SK-N-SH treated with all-trans-retinoic acid at 6 μM for 48 hours (cell line): ENCODE measurements around the gene GRIK4.

Source experiments
- ATAC-seq: fragments of 200-7000 bp; cut with Tn5 transposase; 3 replicates; pipeline ENCODE4 v1.9.1; 2020; ENCODE audit warnings: mild to moderate bottlenecking, moderate library complexity
- ARNTL ChIP-seq: fragments of 450-650 bp; formaldehyde crosslinking; IDR thresholded peaks from 2 replicates; pipeline ENCODE4 v1.5.0; 2020; ENCODE audit warnings: low read depth, mild to moderate bottlenecking, moderate library complexity, borderline replicate concordance
- BACH2 ChIP-seq: fragments of 250-450 bp; sonication (Bioruptor Pico); IDR thresholded peaks from 2 replicates; pipeline ENCODE4 v1.9.0; 2021; ENCODE audit warnings: mild to moderate bottlenecking, borderline replicate concordance
- CSDC2 ChIP-seq: fragments of 250-450 bp; sonication (Bioruptor Pico); IDR thresholded peaks from 2 replicates; pipeline ENCODE4 v1.5.0; 2020; ENCODE audit warnings: mild to moderate bottlenecking, moderate library complexity
- CSRNP3 ChIP-seq: fragments of 250-450 bp; sonication (Bioruptor Pico); IDR thresholded peaks from 2 replicates; pipeline ENCODE4 v1.5.1; 2021; ENCODE audit warnings: mild to moderate bottlenecking, moderate library complexity
- ESRRG ChIP-seq: fragments of 250-450 bp; sonication (Bioruptor Pico); IDR thresholded peaks from 2 replicates; pipeline ENCODE4 v1.6.1; 2021; ENCODE audit warnings: mild to moderate bottlenecking
- GLIS3 ChIP-seq: fragments of 250-450 bp; sonication (Bioruptor Pico); IDR thresholded peaks from 2 replicates; pipeline ENCODE4 v1.5.0; 2020; ENCODE audit warnings: mild to moderate bottlenecking, moderate library complexity
- PATZ1 ChIP-seq: fragments of 250-450 bp; sonication (Bioruptor Pico); IDR thresholded peaks from 2 replicates; pipeline ENCODE4 v1.8.0; 2020; ENCODE audit warnings: mild to moderate bottlenecking, moderate library complexity, borderline replicate concordance
- POU6F1 ChIP-seq: fragments of 250-450 bp; sonication (Bioruptor Pico); IDR thresholded peaks from 2 replicates; pipeline ENCODE4 v1.8.0; 2021; ENCODE audit warnings: low read depth, mild to moderate bottlenecking, moderate library complexity, borderline replicate concordance
- PPARA ChIP-seq: fragments of 250-450 bp; sonication (Bioruptor Pico); IDR thresholded peaks from 2 replicates; pipeline ENCODE4 v1.5.0; 2020; ENCODE audit warnings: mild to moderate bottlenecking, borderline replicate concordance
- RARB ChIP-seq: fragments of 250-450 bp; sonication (Bioruptor Pico); IDR thresholded peaks from 2 replicates; pipeline ENCODE4 v1.8.0; 2021; ENCODE audit warnings: mild to moderate bottlenecking, moderate library complexity
- TOX ChIP-seq: fragments of 250-450 bp; sonication (Bioruptor Pico); IDR thresholded peaks from 2 replicates; pipeline ENCODE4 v1.8.0; 2021; ENCODE audit warnings: mild to moderate bottlenecking, moderate library complexity, borderline replicate concordance
- ZC3H10 ChIP-seq: fragments of 250-450 bp; sonication (Bioruptor Pico); IDR thresholded peaks from 2 replicates; pipeline ENCODE4 v1.5.1; 2021; ENCODE audit warnings: mild to moderate bottlenecking, moderate library complexity
- ZFP3 ChIP-seq: fragments of 250-450 bp; sonication (Bioruptor Pico); IDR thresholded peaks from 2 replicates; pipeline ENCODE4 v1.5.0; 2020; ENCODE audit warnings: mild to moderate bottlenecking, moderate library complexity
- ZFP30 ChIP-seq: fragments of 450-650 bp; formaldehyde crosslinking; IDR thresholded peaks from 2 replicates; pipeline ENCODE4 v1.5.0; 2022; ENCODE audit warnings: mild to moderate bottlenecking, moderate library complexity
- ZNF565 ChIP-seq: fragments of 450-650 bp; formaldehyde crosslinking; conservative IDR thresholded peaks from 2 replicates; pipeline ENCODE4 v1.5.0; 2020; ENCODE audit warnings: low read depth, mild to moderate bottlenecking, moderate library complexity
- ZNF70 ChIP-seq: fragments of 450-650 bp; formaldehyde crosslinking; IDR thresholded peaks from 2 replicates; pipeline ENCODE4 v1.5.0; 2020; ENCODE audit warnings: mild to moderate bottlenecking, moderate library complexity
- ZNF8 ChIP-seq: fragments of 450-650 bp; formaldehyde crosslinking; IDR thresholded peaks from 2 replicates; pipeline ENCODE4 v1.5.0; 2020; ENCODE audit warnings: mild to moderate bottlenecking, moderate library complexity

The GRIK4 gene

GRCh38 chr11:120932305-120932915 is 420.9 kb downstream of the GRIK4 start:
- TF ChIP-seq ZFP3 (CRISPR knock-in tag) (no peak), ZC3H10 (CRISPR knock-in tag) (no peak), ZNF70 (CRISPR knock-in tag) (no peak), CSRNP3 (CRISPR knock-in tag) (no peak)
- ATAC-seq, result no peak; the same call in 2 of the 3 replicates

GRCh38 chr11:120936356-120936755 is 424.8 kb downstream of the GRIK4 start:
- no peak for ATAC-seq
- TF ChIP-seq POU6F1 (CRISPR knock-in tag), result no peak
- no peak for TF ChIP-seq CSRNP3 (CRISPR knock-in tag)
- TF ChIP-seq ZC3H10 (CRISPR knock-in tag), result no peak
- TF ChIP-seq ZFP3 (CRISPR knock-in tag), result no peak
- TF ChIP-seq ZNF565, result no peak
- no peak for TF ChIP-seq PATZ1 (CRISPR knock-in tag)
- TF ChIP-seq ZFP30 (CRISPR knock-in tag), result no peak
- no peak for TF ChIP-seq CSDC2
- TF ChIP-seq RARB (CRISPR knock-in tag), result no peak
- TF ChIP-seq ARNTL, result no peak
- TF ChIP-seq TOX, result no peak
- TF ChIP-seq BACH2 (CRISPR knock-in tag), result no peak
- TF ChIP-seq ZNF8 (CRISPR knock-in tag), result no peak
- no peak for TF ChIP-seq GLIS3 (CRISPR knock-in tag)
- TF ChIP-seq ESRRG (CRISPR knock-in tag), result no peak

- TF ChIP-seq CSDC2 (no peak), POU6F1 (CRISPR knock-in tag) (no peak)
- ATAC-seq, result no peak
Observed at GRCh38 chr11:120937501-120937900, 426.0 kb downstream of the GRIK4 start.

GRCh38 chr11:120938260-120938659 is 426.7 kb downstream of the GRIK4 start:
- ATAC-seq, result no peak
- TF ChIP-seq POU6F1 (CRISPR knock-in tag) (no peak), PPARA (CRISPR knock-in tag) (no peak)
